ENCODE results near the gene ITGAD.
"Not testable (repeated sequence)": the region's sequence is repeated elsewhere in the genome, so short reads cannot be mapped to it uniquely, and the experiment has no call there.

ITGAD gene

DNA sequence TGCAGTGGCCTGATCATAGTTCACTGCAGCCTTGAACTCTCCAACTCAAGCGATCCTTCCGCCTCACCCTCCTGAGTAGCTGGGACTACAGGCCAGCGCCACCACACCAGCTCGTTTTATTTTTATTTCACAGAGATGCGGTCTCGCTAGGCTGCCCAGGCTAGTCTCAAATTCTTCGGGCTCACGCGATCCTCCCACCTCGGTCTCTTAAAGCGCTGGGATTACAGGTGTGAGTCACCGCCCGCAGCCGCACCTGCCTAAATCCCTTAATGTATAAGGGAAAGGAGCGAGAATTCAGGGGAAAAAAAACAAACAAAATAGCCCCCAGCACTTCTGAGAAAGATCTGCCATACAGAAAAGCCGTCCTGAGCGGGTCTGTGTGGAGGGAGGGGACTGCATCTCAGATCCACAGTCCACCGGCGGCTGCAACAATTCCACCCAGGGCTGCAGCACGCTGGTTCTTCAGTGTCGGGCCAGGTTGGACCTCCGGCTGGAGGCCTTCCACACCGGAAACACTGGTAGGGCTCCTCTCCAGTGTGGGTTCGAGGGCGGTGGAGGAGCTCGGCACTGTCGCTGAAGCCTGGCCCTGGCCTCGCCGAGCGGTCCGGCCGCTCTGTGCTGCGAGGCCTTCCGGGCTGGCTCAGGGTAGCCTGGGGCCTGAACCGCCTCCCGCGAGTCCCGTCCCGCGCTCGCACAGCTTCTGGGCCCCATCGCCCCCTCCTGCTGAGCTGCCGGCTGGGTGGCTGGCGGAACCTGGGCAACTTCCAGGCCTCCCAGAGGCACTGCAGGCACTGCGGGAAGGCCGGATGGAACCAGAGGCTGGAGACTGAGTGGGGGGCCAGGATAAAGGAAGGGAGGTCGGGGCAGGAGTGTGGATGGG lies 42.4 kb downstream of the ITGAD start:
- no peak for TF ChIP-seq EZH2phosphoT487 (IDR thresholded peaks at IDR 0.05; ENCODE audit: borderline replicate concordance, low read length)
- TF ChIP-seq, protein P1, sequence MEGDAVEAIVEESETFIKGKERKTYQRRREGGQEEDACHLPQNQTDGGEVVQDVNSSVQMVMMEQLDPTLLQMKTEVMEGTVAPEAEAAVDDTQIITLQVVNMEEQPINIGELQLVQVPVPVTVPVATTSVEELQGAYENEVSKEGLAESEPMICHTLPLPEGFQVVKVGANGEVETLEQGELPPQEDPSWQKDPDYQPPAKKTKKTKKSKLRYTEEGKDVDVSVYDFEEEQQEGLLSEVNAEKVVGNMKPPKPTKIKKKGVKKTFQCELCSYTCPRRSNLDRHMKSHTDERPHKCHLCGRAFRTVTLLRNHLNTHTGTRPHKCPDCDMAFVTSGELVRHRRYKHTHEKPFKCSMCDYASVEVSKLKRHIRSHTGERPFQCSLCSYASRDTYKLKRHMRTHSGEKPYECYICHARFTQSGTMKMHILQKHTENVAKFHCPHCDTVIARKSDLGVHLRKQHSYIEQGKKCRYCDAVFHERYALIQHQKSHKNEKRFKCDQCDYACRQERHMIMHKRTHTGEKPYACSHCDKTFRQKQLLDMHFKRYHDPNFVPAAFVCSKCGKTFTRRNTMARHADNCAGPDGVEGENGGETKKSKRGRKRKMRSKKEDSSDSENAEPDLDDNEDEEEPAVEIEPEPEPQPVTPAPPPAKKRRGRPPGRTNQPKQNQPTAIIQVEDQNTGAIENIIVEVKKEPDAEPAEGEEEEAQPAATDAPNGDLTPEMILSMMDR (IDR thresholded peaks at IDR 0.05; ENCODE audit: low read depth, low read length, poor library complexity, severe bottlenecking), result no peak
- Histone ChIP-seq H3K27me3 (ENCODE audit: control insufficient read depth, low read length) (no peaks in the 10 kb centered on the region), H3K4me3 (ENCODE audit: low read length) (no peak overlapping the region), H4K20me1 (ENCODE audit: control insufficient read depth, insufficient read depth, low read depth, low read length) (no peaks in the 10 kb centered on the region), H3K27ac (ENCODE audit: low read depth, low read length) (no peak overlapping the region), H3K36me3 (ENCODE audit: control insufficient read depth, low read length) (no peaks in the 10 kb centered on the region), H3F3A (ENCODE audit: control insufficient read depth, insufficient read depth) (no peaks in the 10 kb centered on the region), H3K9me2 (replicated peaks; ENCODE audit: control insufficient read depth, low read length) (no peaks in the 10 kb centered on the region), H3K9me3 (ENCODE audit: control insufficient read depth, insufficient read depth, low read length) (no peaks in the 10 kb centered on the region), H3K4me1 (ENCODE audit: control insufficient read depth, low read length) (peaks cover 24% of the 10 kb centered on the region), H3K79me2 (ENCODE audit: control insufficient read depth, low read length) (no peaks in the 10 kb centered on the region), H3K4me2 (ENCODE audit: low read length) (no peak overlapping the region)

DNA sequence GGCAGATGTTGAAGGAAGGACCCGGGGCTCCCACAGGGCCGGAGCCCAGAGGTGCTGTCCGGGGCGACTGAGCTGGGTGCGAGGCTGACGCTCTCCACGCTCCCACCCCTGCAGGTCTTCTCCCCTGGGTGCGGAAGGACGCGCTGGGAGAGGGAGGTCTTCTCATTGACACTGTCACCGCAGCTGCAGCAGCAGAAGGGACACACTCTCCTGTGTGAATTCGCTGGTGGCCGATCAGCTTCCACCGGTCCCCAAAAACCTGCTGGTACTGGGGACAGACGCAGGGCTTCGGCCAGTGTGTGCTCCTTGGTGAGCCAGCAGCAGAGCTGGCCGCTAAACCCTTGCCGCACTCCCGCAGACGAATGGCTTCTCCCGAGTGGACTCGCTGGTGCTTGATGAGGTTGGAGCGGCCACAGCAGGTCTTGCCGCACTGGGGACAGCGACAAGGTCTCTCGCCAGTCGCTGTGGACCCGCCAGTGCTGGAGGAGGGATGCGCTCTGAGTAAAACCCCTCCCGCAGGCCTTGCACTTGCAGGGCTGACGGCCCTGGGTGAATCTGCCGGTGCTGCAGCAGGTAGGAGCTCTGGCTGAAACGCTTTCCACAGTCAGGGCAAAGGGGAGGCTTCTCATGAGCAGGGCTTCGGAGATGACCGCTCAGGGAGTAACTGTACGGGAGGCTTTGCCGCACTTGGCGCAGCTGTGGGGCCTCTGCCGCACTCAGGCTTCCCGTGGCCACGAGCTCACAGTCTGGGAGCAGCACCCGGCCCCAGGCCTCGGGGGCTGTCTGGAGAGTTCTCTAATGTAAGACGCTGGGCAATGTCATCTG lies 43.3 kb downstream of the ITGAD start:
- Histone ChIP-seq H3K9me3 (ENCODE audit: control insufficient read depth, insufficient read depth, low read length) (no peaks in the 10 kb centered on the region), H3K9me2 (replicated peaks; ENCODE audit: control insufficient read depth, low read length) (no peaks in the 10 kb centered on the region), H3K4me1 (ENCODE audit: control insufficient read depth, low read length) (peaks cover 24% of the 10 kb centered on the region), H3K27me3 (ENCODE audit: control insufficient read depth, low read length) (no peaks in the 10 kb centered on the region), H4K20me1 (ENCODE audit: control insufficient read depth, insufficient read depth, low read depth, low read length) (no peaks in the 10 kb centered on the region), H3K27ac (ENCODE audit: low read depth, low read length) (no peak overlapping the region), H3F3A (ENCODE audit: control insufficient read depth, insufficient read depth) (0 out of 2 replicates have a peak, but pooled peaks cover 2% of the 10 kb centered on the region), H3K4me3 (ENCODE audit: low read length) (no peak overlapping the region), H3K36me3 (ENCODE audit: control insufficient read depth, low read length) (no peaks in the 10 kb centered on the region), H3K79me2 (ENCODE audit: control insufficient read depth, low read length) (no peaks in the 10 kb centered on the region), H3K4me2 (ENCODE audit: low read length) (no peak overlapping the region)
- TF ChIP-seq EZH2phosphoT487 (IDR thresholded peaks at IDR 0.05; ENCODE audit: borderline replicate concordance, low read length), result no peak
- TF ChIP-seq, protein P1 (IDR thresholded peaks at IDR 0.05; ENCODE audit: low read depth, low read length, poor library complexity, severe bottlenecking), result no peak

DNA sequence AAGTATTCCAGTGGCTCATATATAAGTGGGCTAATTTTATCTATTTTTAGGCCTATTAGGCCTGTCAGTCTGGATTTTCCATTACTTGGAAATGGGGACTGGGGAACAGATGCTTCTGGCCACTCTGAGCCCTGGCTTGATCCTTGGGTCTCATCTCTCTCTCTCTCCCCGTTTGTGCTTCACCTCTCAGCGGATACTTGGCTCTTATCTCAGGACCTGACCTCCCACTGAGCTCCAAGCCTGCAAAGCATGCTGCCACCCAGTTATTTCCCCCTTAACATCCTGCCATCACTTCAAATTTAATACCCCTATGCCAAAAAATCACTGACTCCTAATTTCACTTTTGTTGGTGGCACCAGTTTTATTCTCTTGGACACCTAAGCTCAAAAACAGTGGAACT lies 45.3 kb downstream of the ITGAD start:
- H3F3A ChIP-seq (ENCODE audit: control insufficient read depth, insufficient read depth), result 0 out of 2 replicates have a peak, but pooled peaks cover 2% of the 10 kb centered on the region
- H3K27ac ChIP-seq (ENCODE audit: low read depth, low read length), result no peak overlapping the region
- no peak for TF ChIP-seq EZH2phosphoT487 (IDR thresholded peaks at IDR 0.05; ENCODE audit: borderline replicate concordance, low read length)
- TF ChIP-seq, protein P1 (IDR thresholded peaks at IDR 0.05; ENCODE audit: low read depth, low read length, poor library complexity, severe bottlenecking), result no peak
- H3K27me3 ChIP-seq (ENCODE audit: control insufficient read depth, low read length), result no peaks in the 10 kb centered on the region
- no peaks in the 10 kb centered on the region for H3K36me3 ChIP-seq (ENCODE audit: control insufficient read depth, low read length)
- no peaks in the 10 kb centered on the region for H3K9me2 ChIP-seq (replicated peaks; ENCODE audit: control insufficient read depth, low read length)
- no peaks in the 10 kb centered on the region for H4K20me1 ChIP-seq (ENCODE audit: control insufficient read depth, insufficient read depth, low read depth, low read length)
- H3K4me3 ChIP-seq (ENCODE audit: low read length), result peak overlapping the region; percentile 55; the same call in 1 of the 2 replicates
- H3K4me1 ChIP-seq (ENCODE audit: control insufficient read depth, low read length), result peaks cover 28% of the 10 kb centered on the region
- H3K79me2 ChIP-seq (ENCODE audit: control insufficient read depth, low read length), result no peaks in the 10 kb centered on the region
- peak overlapping the region; percentile 72 for H3K4me2 ChIP-seq (ENCODE audit: low read length)
- H3K9me3 ChIP-seq (ENCODE audit: control insufficient read depth, insufficient read depth, low read length), result no peaks in the 10 kb centered on the region

DNA sequence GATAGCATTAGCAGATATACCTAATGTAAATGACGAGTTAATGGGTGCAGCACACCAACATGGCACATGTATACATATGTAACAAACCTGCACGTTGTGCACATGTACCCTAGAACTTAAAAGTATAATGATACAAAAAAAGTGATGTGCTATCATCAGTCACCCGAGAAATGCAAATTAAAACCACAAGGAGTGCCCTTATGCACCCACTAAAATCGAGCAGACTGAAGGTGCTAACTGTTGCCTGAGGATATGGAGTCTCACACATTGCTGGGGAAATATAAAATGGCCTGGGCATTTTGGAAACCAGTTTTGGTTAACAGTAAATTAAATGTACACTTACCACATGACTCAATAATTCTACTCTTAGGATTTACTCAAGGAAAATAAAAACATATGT lies 45.9 kb downstream of the ITGAD start:
- H3K27me3 ChIP-seq (ENCODE audit: control insufficient read depth, low read length); H3K27ac ChIP-seq (ENCODE audit: low read depth, low read length); H3K36me3 ChIP-seq (ENCODE audit: control insufficient read depth, low read length); H3K79me2 ChIP-seq (ENCODE audit: control insufficient read depth, low read length); H3K9me3 ChIP-seq (ENCODE audit: control insufficient read depth, insufficient read depth, low read length); H3K9me2 ChIP-seq (replicated peaks; ENCODE audit: control insufficient read depth, low read length); H3F3A ChIP-seq (ENCODE audit: control insufficient read depth, insufficient read depth); H4K20me1 ChIP-seq (ENCODE audit: control insufficient read depth, insufficient read depth, low read depth, low read length): not testable (repeated sequence)
- peak overlapping the region; percentile 72 for H3K4me2 ChIP-seq (ENCODE audit: low read length)
- peak overlapping the region; percentile 55 for H3K4me3 ChIP-seq (ENCODE audit: low read length)
- H3K4me1 ChIP-seq (ENCODE audit: control insufficient read depth, low read length), result peaks cover 28% of the 10 kb centered on the region
